ENCODE measurements around the gene OTOA.
"Not testable (repeated sequence)": the region's sequence is repeated elsewhere in the genome, so short reads cannot be mapped to it uniquely, and the experiment has no call there.

DNA sequence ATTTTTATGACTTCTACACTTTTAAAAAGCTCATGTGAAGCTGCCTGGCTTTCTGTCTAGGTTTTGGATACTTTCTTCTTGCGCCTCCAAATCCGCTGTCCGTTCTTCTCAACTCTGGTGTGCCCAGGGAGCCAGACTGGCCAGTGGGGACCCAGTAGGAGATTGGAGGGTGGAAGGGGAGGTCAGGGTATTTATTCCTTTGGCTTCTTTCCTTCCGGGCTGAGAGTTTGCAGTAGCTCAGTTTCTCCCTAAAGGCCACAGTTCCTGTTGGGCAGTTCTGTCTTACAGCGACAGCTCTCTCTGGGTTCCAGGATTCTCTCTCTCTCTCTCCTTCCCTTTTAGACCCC lies 109.4 kb downstream of the OTOA start:
- TF ChIP-seq, protein P1, sequence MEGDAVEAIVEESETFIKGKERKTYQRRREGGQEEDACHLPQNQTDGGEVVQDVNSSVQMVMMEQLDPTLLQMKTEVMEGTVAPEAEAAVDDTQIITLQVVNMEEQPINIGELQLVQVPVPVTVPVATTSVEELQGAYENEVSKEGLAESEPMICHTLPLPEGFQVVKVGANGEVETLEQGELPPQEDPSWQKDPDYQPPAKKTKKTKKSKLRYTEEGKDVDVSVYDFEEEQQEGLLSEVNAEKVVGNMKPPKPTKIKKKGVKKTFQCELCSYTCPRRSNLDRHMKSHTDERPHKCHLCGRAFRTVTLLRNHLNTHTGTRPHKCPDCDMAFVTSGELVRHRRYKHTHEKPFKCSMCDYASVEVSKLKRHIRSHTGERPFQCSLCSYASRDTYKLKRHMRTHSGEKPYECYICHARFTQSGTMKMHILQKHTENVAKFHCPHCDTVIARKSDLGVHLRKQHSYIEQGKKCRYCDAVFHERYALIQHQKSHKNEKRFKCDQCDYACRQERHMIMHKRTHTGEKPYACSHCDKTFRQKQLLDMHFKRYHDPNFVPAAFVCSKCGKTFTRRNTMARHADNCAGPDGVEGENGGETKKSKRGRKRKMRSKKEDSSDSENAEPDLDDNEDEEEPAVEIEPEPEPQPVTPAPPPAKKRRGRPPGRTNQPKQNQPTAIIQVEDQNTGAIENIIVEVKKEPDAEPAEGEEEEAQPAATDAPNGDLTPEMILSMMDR (CRISPR knock-in tag; IDR thresholded peaks at IDR 0.05): not testable (repeated sequence)
- TF ChIP-seq, protein P2, sequence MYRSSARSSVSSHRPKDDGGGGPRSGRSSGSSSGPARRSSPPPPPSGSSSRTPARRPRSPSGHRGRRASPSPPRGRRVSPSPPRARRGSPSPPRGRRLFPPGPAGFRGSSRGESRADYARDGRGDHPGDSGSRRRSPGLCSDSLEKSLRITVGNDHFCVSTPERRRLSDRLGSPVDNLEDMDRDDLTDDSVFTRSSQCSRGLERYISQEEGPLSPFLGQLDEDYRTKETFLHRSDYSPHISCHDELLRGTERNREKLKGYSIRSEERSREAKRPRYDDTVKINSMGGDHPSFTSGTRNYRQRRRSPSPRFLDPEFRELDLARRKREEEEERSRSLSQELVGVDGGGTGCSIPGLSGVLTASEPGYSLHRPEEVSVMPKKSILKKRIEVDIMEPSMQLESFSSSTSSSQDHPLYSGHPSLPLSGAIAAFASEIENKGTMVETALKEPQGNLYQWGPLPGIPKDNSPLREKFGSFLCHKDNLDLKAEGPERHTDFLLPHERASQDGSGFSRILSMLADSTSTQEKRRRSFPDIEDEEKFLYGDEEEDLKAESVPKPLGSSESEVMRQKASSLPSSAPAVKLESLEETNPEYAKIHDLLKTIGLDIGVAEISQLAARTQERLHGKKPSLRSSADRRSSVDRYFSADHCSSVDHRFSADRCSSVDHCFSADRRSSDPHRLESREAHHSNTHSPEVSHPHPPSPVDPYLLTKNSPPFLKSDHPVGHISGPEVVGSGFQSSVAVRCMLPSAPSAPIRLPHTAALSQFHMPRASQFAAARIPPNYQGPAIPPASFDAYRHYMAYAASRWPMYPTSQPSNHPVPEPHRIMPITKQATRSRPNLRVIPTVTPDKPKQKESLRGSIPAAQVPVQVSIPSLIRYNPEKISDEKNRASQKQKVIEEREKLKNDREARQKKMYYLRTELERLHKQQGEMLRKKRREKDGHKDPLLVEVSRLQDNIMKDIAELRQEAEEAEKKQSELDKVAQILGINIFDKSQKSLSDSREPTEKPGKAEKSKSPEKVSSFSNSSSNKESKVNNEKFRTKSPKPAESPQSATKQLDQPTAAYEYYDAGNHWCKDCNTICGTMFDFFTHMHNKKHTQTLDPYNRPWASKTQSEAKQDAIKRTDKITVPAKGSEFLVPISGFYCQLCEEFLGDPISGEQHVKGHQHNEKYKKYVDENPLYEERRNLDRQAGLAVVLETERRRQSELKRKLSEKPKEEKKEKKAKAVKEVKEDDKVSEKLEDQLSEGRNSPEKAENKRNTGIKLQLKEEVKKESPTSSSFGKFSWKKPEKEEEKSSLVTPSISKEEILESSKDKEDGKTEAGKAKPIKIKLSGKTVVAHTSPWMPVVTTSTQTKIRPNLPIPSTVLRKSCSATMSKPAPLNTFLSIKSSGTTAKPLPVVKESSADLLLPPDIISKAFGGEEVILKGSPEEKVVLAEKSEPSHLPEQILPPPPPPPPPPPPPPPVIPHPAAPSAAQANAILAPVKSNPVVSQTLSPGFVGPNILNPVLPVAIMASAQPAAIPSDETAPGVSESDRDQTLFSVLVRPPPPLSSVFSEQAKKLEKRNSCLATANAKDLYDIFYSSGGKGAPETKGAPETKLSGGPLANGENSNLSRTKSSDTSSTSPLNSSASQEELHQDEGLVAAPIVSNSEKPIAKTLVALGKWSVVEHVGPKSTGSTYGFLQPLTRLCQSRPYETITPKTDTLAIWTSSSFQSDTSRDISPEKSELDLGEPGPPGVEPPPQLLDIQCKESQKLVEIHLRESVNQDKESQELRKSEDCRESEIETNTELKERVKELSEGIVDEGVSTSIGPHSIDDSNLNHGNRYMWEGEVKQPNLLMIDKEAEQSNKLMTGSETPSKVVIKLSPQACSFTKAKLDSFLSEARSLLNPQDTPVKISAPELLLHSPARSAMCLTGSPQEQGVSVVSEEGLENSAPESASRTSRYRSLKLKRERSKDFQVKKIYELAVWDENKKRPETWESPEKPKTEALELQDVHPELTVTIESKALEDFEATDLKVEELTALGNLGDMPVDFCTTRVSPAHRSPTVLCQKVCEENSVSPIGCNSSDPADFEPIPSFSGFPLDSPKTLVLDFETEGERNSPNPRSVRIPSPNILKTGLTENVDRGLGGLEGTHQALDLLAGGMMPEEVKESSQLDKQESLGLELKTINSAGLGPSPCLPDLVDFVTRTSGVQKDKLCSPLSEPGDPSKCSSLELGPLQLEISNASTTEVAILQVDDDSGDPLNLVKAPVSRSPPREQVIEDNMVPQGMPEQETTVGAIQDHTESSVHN (CRISPR knock-in tag; IDR thresholded peaks at IDR 0.05): not testable (repeated sequence)
- TF ChIP-seq ZBTB3 (CRISPR knock-in tag; IDR thresholded peaks at IDR 0.05; ENCODE audit: borderline replicate concordance, low read depth); ATM (IDR thresholded peaks at IDR 0.05; ENCODE audit: borderline replicate concordance); SMARCC2 (IDR thresholded peaks at IDR 0.05); ARID2 (CRISPR knock-in tag; IDR thresholded peaks at IDR 0.05; ENCODE audit: borderline replicate concordance); NR2F1 (CRISPR knock-in tag; IDR thresholded peaks at IDR 0.05); ZSCAN9 (CRISPR knock-in tag; IDR thresholded peaks at IDR 0.05; ENCODE audit: borderline replicate concordance): not testable (repeated sequence)
- TF ChIP-seq, protein P3, sequence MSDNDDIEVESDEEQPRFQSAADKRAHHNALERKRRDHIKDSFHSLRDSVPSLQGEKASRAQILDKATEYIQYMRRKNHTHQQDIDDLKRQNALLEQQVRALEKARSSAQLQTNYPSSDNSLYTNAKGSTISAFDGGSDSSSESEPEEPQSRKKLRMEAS (IDR thresholded peaks at IDR 0.05): not testable (repeated sequence)
